Activated CD4-positive, alpha-beta T cell treated with anti-CD3 and anti-CD28 coated beads, Interleukin-2, amount 50 U/mL, for 1 hour (primary cell): ENCODE measurements around the gene MARK3.
A peak's percentile ranks its signal among the peaks of the same experiment; 100 is the strongest.

ENCODE experiments used
- DNase-seq: peaks from one replicate; pipeline ENCODE4 v3.0.0-alpha.2; 2020

Gene MARK3

DNA sequence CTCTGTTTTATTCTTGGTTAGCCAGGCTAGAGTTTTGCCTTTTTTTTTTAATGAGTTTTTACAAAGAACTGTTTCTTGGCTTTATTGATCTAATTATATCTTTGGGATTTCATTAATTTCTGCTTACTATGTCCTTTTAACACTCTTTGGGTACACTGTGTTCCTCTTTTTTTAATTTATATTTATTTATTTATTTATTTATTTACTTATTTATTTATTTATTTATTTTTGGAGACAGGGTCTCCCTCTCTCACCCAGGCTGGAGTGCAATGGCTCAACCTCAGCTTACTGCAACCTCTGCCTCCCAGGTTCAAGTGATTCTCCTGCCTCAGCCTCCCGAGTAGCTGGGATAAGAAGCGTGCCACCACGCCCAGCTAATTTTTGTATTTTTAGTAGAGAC lies 15.1 kb upstream of the MARK3 start:
- DNase-seq = no peak

DNA sequence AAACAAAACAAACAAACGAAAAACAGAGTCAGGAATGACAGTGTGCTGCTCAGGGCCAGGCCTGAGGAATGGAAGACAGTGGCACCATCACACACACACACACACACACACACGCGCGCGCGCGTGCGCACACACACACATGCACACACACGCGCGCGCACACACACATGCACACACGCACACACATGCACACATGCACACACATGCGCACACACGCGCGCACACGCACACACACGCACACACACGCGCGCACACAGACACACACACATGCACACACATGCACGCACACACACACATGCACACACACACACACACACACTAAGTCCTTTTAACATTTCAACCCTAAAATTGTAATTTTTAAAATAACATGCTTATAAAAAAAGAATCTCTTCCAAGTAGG lies 13.2 kb upstream of the MARK3 start:
- no peak for DNase-seq

DNA sequence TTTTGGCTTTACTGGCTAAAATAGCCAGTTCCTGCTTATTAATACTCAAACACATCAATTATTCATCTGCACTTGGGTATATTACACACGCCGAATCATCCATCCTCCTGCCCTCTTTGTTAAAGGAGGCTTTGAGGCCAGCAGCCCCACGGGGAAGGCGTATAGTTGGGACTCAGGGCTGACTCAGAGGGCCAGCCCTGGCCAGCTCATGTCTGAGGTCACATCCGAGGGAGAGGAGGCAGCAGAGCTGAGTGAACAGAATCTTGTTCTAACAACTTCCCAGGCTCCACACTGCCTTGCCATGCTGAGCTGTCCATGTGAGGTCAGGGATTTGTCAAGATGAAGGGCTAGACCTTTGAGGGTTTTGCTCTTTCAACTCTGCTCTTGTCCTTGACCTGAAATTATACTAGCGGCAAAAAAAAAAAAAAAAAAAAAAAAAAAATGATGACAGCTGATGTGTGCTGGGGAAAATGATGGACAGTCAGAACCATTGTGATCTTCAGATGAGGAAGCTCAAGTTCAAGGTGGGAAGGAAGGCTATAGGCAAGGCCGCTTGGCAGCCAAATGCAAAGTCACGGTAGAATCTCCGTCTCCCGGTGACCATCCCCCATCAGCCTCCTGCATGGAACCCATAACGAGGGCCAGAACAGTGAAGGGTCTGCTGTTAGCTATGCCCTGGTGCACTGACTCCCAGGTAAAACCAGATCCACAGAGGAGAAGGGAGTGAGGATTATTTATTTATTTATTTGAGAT lies 12.5 kb upstream of the MARK3 start:
- no peak for DNase-seq

DNA sequence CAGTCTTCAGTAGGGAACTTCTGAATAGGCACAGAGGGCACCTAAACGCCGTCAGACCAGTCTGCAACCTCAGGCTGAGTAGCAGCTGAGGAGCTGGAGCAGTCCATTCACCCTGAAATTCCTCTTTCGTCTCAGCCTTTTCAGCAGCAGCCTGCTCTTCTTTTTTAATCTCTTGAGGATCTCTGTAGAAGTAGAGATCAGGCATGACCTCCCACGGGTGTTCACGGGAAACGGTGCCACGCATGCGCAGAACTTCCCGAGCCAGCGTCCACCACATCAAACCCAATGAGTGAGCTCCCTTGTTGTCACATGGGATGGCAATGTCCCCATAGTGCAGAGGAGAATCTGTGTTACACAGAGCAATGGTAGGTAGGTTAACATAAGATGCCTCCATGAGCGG lies 11.1 kb upstream of the MARK3 start:
- DNase-seq = no peak

- DNase-seq = no peak
Observed at GRCh38 chr14:103377522-103378037, 7.6 kb upstream of the MARK3 start.

- DNase-seq = no peak
Observed at GRCh38 chr14:103378038-103378854, 7.0 kb upstream of the MARK3 start.

GRCh38 chr14:103380719-103381377 lies 4.4 kb upstream of the MARK3 start:
- DNase-seq = no peak

DNA sequence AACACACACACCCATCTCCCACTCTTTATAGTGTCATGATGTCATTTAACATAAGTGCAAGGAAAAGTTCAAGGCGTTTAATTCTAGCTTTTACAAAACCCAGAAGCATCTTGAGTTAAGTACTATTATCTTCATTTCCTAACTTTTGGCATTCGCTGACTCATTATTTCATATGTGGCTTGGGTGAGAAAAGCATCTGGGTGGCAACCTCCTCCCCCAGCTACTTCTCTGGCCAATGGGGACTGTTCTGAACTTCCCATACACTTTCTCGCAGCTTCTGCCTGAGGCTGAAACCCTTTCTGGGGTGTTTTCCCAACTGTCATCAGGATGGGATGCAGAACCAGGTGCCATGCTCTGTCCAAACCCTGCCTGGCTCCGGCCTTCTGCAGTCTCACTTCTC lies 2.8 kb upstream of the MARK3 start:
- DNase-seq = no peak

- DNase-seq = no peak
Observed at GRCh38 chr14:103384450-103385151, 614 bp upstream of the MARK3 start.

GRCh38 chr14:103385929-103386712 lies 906 bp downstream of the MARK3 start:
- peak; percentile 30 for DNase-seq

DNA sequence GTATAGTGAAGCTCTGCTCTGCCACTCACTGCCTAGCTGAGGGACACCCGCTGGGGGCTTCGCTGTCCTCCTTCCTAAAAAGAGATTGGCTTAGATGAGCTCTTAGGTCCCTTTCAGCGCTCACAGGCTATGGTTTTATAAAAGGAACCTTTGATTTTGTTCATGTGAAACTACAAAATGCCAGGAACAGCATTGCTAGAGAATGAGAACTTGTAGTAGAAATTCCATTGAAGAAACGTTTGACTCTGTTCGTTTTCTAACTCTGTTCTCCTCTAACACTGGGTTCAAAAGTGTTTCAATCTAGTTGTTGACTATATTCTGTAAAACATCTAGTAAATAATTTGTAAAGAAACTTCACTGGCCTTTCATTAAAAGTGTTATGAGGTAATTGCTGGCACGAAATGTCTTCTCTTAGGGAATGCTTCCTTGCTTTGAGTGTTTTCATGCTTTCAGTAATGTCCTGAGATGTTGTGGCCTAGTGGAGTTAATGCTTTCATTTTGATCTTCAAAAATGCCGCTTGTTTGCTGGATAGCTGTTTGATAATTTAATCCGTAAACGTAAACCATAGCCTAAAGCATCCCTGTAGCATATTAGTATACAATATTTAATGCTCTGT lies 1.6 kb downstream of the MARK3 start:
- DNase-seq = no peak

GRCh38 chr14:103388664-103389063 lies 3.4 kb downstream of the MARK3 start:
- no peak for DNase-seq

DNA sequence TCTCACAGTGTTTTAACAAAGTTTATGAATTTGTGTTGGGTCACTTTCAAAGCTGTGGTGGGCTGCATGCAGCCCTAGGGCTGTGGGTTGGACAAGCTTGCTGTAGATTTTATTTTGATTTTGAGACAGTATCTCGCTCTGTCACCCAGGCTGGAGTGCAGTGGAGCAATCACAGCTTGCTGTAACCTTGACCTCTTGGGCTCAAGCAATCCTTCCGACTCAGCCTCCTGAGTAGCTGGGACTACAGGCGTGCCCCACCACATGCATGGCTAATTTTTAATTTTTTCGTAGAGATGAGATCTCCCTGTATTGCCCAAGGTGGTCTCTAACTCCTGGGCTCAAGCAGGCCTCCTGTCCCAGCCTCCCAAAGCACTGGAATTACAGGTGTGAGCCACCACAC lies 5.4 kb downstream of the MARK3 start:
- DNase-seq = no peak

GRCh38 chr14:103391048-103391447 lies 5.8 kb downstream of the MARK3 start:
- peak; percentile 46 for DNase-seq

DNA sequence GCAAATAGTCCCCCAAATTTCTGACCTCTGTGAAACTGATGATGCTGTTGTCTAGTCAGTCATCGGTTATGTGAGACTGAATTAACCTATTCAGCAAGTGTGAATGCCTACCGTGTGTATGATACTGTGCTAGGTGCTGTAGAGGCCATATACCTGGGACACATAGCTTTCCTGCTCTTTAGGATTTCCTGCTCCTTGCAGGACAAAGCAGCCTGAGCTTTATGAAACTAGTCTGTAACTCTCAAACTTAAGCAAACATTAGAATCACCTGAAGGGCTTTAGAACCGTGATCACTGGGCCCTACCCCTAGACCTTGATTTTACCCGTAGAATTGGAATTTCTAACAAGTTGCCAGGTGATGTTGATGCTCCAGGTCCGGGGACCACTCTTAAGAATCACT lies 6.9 kb downstream of the MARK3 start:
- DNase-seq = no peak

GRCh38 chr14:103392572-103392971 lies 7.4 kb downstream of the MARK3 start:
- no peak for DNase-seq

DNA sequence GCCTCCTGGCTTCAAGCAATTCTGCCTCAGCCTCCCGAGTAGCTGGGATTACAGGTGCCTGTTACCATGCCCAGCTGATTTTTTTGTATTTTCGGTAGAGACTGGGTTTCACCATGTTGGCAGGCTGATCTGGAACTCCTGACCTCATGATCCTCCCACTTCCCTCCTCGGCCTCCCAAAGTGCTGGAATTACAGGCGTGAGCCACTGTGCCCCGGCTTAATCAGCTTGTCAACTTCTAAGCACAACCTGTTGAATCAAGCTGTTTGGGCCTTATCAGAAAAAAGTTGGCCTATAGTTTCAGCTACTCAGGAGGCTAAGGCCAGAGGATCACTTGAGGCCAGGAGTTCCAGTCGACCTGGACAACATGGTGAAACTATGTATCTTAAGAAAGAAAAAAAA lies 7.9 kb downstream of the MARK3 start:
- no peak for DNase-seq

GRCh38 chr14:103393676-103394626 lies 8.7 kb downstream of the MARK3 start:
- no peak for DNase-seq

DNA sequence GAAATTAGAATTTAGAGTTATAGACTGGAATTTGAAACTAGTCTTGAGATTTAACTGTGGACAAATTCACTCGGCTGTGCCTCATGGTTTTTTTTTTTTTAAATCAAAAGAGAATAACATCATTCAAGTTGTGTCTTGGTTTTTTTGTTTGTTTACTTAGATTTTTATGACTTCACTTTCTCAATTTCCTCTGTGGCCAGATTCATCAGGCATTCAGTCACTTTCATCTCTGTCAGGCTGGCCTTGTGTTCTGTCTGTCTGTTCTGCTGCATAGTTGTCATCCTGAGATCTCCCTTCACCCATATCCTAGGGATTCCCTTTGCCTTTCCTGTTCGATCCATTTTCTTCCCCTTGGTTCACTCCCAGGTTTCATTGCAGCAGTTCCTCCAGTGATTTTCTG lies 10.0 kb downstream of the MARK3 start:
- no peak for DNase-seq

DNA sequence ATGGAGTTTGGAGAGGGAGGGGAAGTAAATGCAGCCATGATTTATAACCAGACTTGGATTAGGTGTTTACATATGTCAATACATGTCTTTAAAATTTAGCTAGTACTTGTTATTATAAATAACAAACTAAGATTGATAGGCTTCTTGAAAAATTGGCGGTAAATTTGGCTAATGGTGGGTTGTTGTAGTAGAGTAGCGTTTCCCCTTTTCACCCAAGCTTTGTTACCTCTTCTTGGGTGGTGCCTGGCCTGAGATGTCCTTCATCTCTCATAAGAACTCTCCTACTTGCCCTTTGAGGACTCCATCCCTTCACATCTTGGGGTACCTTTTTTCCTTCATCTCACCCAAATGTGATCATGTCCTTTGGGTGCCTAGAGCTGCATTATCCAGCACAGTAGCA lies 11.2 kb downstream of the MARK3 start:
- no peak for DNase-seq
